Glutamatergic neuron (in vitro differentiated cells): ENCODE results near the gene FGGY. TPM values are rescaled to one million over a fixed set of nuclear protein-coding genes. Genes with fewer than 3 reads are reported as not detected.
"Not testable (repeated sequence)": the region's sequence is repeated elsewhere in the genome, so short reads cannot be mapped to it uniquely, and the experiment has no call there.

ENCODE experiments used
- DNase-seq: peaks from one replicate; pipeline ENCODE4 v3.0.0; 2022
- H3K27ac Mint-ChIP-seq: one replicate; pipeline ENCODE4 v1.8.0; 2020; ENCODE audit warnings: mild to moderate bottlenecking, mixed read lengths, inconsistent platforms; ENCODE audit not compliant: unreplicated experiment
- H3K27me3 Mint-ChIP-seq: one replicate; pipeline ENCODE4 v1.8.0; 2020; ENCODE audit warnings: mild to moderate bottlenecking, moderate library complexity, mixed read lengths, inconsistent platforms; ENCODE audit not compliant: unreplicated experiment
- H3K36me3 Mint-ChIP-seq: one replicate; pipeline ENCODE4 v1.8.0; 2020; ENCODE audit warnings: mild to moderate bottlenecking, mixed read lengths, inconsistent platforms; ENCODE audit not compliant: unreplicated experiment
- H3K4me1 Mint-ChIP-seq: one replicate; pipeline ENCODE4 v1.8.0; 2020; ENCODE audit warnings: mild to moderate bottlenecking, low read depth, mixed read lengths, inconsistent platforms; ENCODE audit not compliant: unreplicated experiment
- H3K4me3 Mint-ChIP-seq: one replicate; pipeline ENCODE4 v1.8.0; 2020; ENCODE audit warnings: mild to moderate bottlenecking, mixed read lengths, inconsistent platforms; ENCODE audit not compliant: unreplicated experiment
- H3K9me3 Mint-ChIP-seq: one replicate; pipeline ENCODE4 v1.8.0; 2020; ENCODE audit warnings: mild to moderate bottlenecking, moderate library complexity, mixed read lengths, inconsistent platforms; ENCODE audit not compliant: unreplicated experiment
- CTCF ChIP-seq: fragments of 200-600 bp; sonication (generic); IDR thresholded peaks from one replicate; pipeline ENCODE4 v1.5.0; 2021; ENCODE audit not compliant: partially characterized antibody, unreplicated experiment
- total RNA-seq: library from RNA; stranded (reverse); fragmentation: NEBNext Ultra II Directional; extraction: Animal tissue kit (Norgen Biotek cat#: 25700); gene quantifications from one replicate; pipeline ENCODE4 v1.2.1, GENCODE V29; 2021; ENCODE audit not compliant: unreplicated experiment

FGGY gene
- total RNA-seq, 1 donor from 2014 or later: 11.6 TPM

DNA sequence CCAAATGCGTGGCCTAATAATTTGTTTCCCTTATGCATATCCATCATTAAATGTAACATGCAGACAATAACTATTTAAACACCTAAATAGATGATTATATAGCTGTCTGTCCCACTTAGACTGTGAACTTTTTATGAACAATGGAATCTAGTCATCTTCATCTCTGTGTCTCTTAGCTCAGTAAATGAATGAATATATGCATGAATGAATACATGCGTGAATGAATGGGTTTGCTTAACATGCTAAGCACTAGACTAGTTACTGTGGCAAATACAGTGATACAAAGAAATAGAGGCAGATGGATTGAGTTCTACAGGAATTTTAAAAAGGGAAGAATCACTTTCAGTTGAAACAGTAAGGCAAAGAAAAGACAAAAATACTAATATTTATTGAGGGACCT is 232.0 kb downstream of the FGGY start:
- no peak overlapping the region for H3K4me3 Mint-ChIP-seq
- no peak for DNase-seq
- H3K27me3 Mint-ChIP-seq: no peaks in the 10 kb centered on the region
- no peaks in the 10 kb centered on the region for H3K36me3 Mint-ChIP-seq
- peaks cover 3% of the 10 kb centered on the region for H3K9me3 Mint-ChIP-seq
- H3K4me1 Mint-ChIP-seq: no peaks in the 10 kb centered on the region
- TF ChIP-seq CTCF: no peak
- no peak overlapping the region for H3K27ac Mint-ChIP-seq

GRCh38 chr1:59530119-59530518 is 233.2 kb downstream of the FGGY start:
- Mint-ChIP-seq H3K27me3 (no peaks in the 10 kb centered on the region), H3K27ac (no peak overlapping the region), H3K4me3 (no peak overlapping the region), H3K4me1 (no peaks in the 10 kb centered on the region), H3K36me3 (no peaks in the 10 kb centered on the region), H3K9me3 (peaks cover 3% of the 10 kb centered on the region)
- DNase-seq: no peak
- TF ChIP-seq CTCF: no peak

DNA sequence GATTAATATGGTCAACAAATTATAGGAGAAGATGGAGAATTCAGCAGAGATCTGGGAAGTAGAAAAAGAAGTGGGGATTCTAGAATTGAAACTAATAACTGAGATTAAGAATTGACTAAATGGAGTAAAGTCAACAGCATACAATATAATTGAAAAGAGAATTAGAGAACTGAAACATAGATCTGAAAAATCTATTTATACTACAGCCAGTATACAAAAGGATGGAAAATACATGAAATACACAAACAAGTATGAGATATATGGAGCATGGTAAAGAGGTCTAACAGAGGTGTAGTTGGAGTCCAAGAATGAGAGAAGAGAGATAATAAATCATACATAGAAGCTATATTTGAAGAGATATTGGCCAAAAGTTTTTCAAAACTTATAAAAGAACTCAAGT is 235.2 kb downstream of the FGGY start:
- TF ChIP-seq CTCF: no peak
- Mint-ChIP-seq H3K4me3 (no peak overlapping the region), H3K9me3 (peaks cover 3% of the 10 kb centered on the region), H3K27ac (no peak overlapping the region), H3K27me3 (no peaks in the 10 kb centered on the region), H3K36me3 (no peaks in the 10 kb centered on the region), H3K4me1 (no peaks in the 10 kb centered on the region)
- no peak for DNase-seq

- H3K36me3 Mint-ChIP-seq, DNase-seq, H3K27ac Mint-ChIP-seq, H3K9me3 Mint-ChIP-seq, H3K27me3 Mint-ChIP-seq, H3K4me3 Mint-ChIP-seq, H3K4me1 Mint-ChIP-seq: not testable (repeated sequence)
Measured at GRCh38 chr1:59538476-59538875, 241.6 kb downstream of the FGGY start.

GRCh38 chr1:59539961-59540681 is 243.2 kb downstream of the FGGY start:
- Mint-ChIP-seq H3K36me3 (no peaks in the 10 kb centered on the region), H3K9me3 (peaks cover 2% of the 10 kb centered on the region), H3K27ac (no peak overlapping the region), H3K4me1 (peaks cover 11% of the 10 kb centered on the region), H3K27me3 (peaks cover 7% of the 10 kb centered on the region), H3K4me3 (no peak overlapping the region)
- no peak for DNase-seq
- TF ChIP-seq CTCF: no peak
